HepG2 (cell line): ENCODE results near the gene HOXA11. TPM values are rescaled to one million over a fixed set of nuclear protein-coding genes. Genes with fewer than 3 reads are reported as not detected.

Experiments used
- ARID2 ChIP-seq: sonication (generic); formaldehyde crosslinking; IDR thresholded peaks from 2 replicates; pipeline ENCODE4 v1.8.1; 2022; ENCODE audit warnings: mild to moderate bottlenecking, missing genetic modification reagents, borderline replicate concordance
- ASH2L ChIP-seq: fragments of 300-600, 200-600 bp; sonication (generic); IDR thresholded peaks from 2 replicates; pipeline ENCODE4 v1.7.0; 2017; ENCODE audit warnings: low read depth, mild to moderate bottlenecking, moderate library complexity, mixed read lengths, low read length; ENCODE audit not compliant: insufficient read length
- ATF7 ChIP-seq, 2 experiments: fragments of 450-650 bp in 1 of 2; sonication (generic) in 1 of 2; formaldehyde crosslinking in 1 of 2; IDR thresholded peaks; 2 replicates each; pipeline versions ENCODE4 v1.4.0 to v1.6.1; 2016 to 2020; ENCODE audit warnings: antibody characterized with exemption in 1 of 2, mild to moderate bottlenecking in 1 of 2, missing genetic modification reagents in 1 of 2
- ATF7-NPFF ChIP-seq: sonication (generic); formaldehyde crosslinking; IDR thresholded peaks from 2 replicates; pipeline ENCODE4 v1.8.1; 2023; ENCODE audit warnings: mild to moderate bottlenecking, low read depth, missing genetic modification reagents, moderate library complexity
- CHD4 ChIP-seq: fragments of 200-600 bp; sonication (generic); IDR thresholded peaks from 2 replicates; pipeline ENCODE4 v1.7.0; 2017; ENCODE audit warnings: mild to moderate bottlenecking, low read length, borderline replicate concordance
- ETV5 ChIP-seq: IDR thresholded peaks from 2 replicates; pipeline ENCODE4 v1.6.1; 2018; ENCODE audit warnings: missing biosample characterization, missing genetic modification reagents, inconsistent platforms, borderline replicate concordance
- GFI1 ChIP-seq: sonication (generic); formaldehyde crosslinking; IDR thresholded peaks from 2 replicates; pipeline ENCODE4 v1.5.0; 2020; ENCODE audit warnings: missing genetic modification reagents, mild to moderate bottlenecking, borderline replicate concordance
- GTF2F1 ChIP-seq: fragments of 150-350 bp; IDR thresholded peaks from 2 replicates; pipeline ENCODE4 v1.6.1; 2014; ENCODE audit warnings: low read length
- HNF4A ChIP-seq: sonication (generic); formaldehyde crosslinking; IDR thresholded peaks from 2 replicates; pipeline ENCODE4 v1.4.0; 2020; ENCODE audit warnings: missing genetic modification reagents
- KDM3A ChIP-seq: IDR thresholded peaks from 2 replicates; pipeline ENCODE4 v1.6.1; 2018; ENCODE audit warnings: low read depth, missing compliant biosample characterization
- LRRFIP1 ChIP-seq: sonication (generic); formaldehyde crosslinking; conservative IDR thresholded peaks from 2 replicates; pipeline ENCODE4 v1.4.0; 2020; ENCODE audit warnings: missing genetic modification reagents
- MED1 ChIP-seq: sonication (generic); formaldehyde crosslinking; IDR thresholded peaks from 2 replicates; pipeline ENCODE4 v1.4.0; 2020; ENCODE audit warnings: missing genetic modification reagents
- MXD1 ChIP-seq: sonication (generic); formaldehyde crosslinking; IDR thresholded peaks from 2 replicates; pipeline ENCODE4 v1.4.0; 2020; ENCODE audit warnings: mild to moderate bottlenecking, missing genetic modification reagents
- MZF1 ChIP-seq: sonication (generic); formaldehyde crosslinking; IDR thresholded peaks from 2 replicates; pipeline ENCODE4 v1.8.1; 2023; ENCODE audit warnings: mild to moderate bottlenecking, missing genetic modification reagents, borderline replicate concordance
- NCOA2 ChIP-seq: sonication (generic); formaldehyde crosslinking; IDR thresholded peaks from 2 replicates; pipeline ENCODE4 v1.8.0; 2022; ENCODE audit warnings: inconsistent platforms
- NPAS2 ChIP-seq: sonication (generic); formaldehyde crosslinking; IDR thresholded peaks from 2 replicates; pipeline ENCODE4 v1.8.0; 2022; ENCODE audit warnings: mild to moderate bottlenecking, missing genetic modification reagents, borderline replicate concordance
- NR1H2 ChIP-seq: sonication (generic); formaldehyde crosslinking; IDR thresholded peaks from 2 replicates; pipeline ENCODE4 v1.8.1; 2022; ENCODE audit warnings: low read depth, missing genetic modification reagents, borderline replicate concordance
- PHB2 ChIP-seq: fragments of 450-650 bp; IDR thresholded peaks from 2 replicates; pipeline ENCODE4 v1.6.1; 2018; ENCODE audit not compliant: partially characterized antibody
- RFX5 ChIP-seq: IDR thresholded peaks from 2 replicates; pipeline ENCODE4 v1.6.1; 2011; ENCODE audit warnings: low read depth, low read length, improper control_type of control experiment
- SIN3B ChIP-seq: fragments of 150-350 bp; IDR thresholded peaks from 2 replicates; pipeline ENCODE4 v1.6.1; 2014; ENCODE audit warnings: low read length
- TBX3 ChIP-seq: fragments of 450-650 bp; IDR thresholded peaks from 2 replicates; pipeline ENCODE4 v1.6.1; 2017; ENCODE audit warnings: antibody characterized with exemption, mild to moderate bottlenecking, inconsistent platforms, borderline replicate concordance
- THYN1 ChIP-seq: sonication (generic); formaldehyde crosslinking; IDR thresholded peaks from 2 replicates; pipeline ENCODE4 v1.8.1; 2023; ENCODE audit warnings: low read depth, mild to moderate bottlenecking, moderate library complexity, missing genetic modification reagents, borderline replicate concordance
- ZMAT3 ChIP-seq: sonication (generic); formaldehyde crosslinking; conservative IDR thresholded peaks from 2 replicates; pipeline ENCODE4 v1.7.0; 2021; ENCODE audit warnings: missing genetic modification reagents
- ZNF138 ChIP-seq: sonication (generic); formaldehyde crosslinking; IDR thresholded peaks from 2 replicates; pipeline ENCODE4 v1.5.0; 2020; ENCODE audit warnings: mild to moderate bottlenecking, low read depth, missing genetic modification reagents
- ZNF3 ChIP-seq: IDR thresholded peaks from 2 replicates; pipeline ENCODE4 v1.7.0; 2017; ENCODE audit warnings: inconsistent platforms
- polyA plus RNA-seq, 8 experiments: library from polyadenylated mRNA; depleted of rRNA in 3 of 8; stranded (reverse) in 7 of 8; unstranded in 1 of 8; fragments of >200 nt; fragmentation: Illumina TruSeq in 4 of 8; extraction: Trizol in 4 of 8; gene quantifications; 2 replicates each; pipeline versions ENCODE4 v1.2.1 to v1.2.3, GENCODE V29; 2011 to 2016; ENCODE audit warnings: low read depth in 4 of 8, missing spikeins in 1 of 8, mixed read lengths in 1 of 8; ENCODE audit not compliant: insufficient read depth in 1 of 8
- total RNA-seq, 5 experiments: library from RNA; depleted of rRNA; stranded (reverse); fragments of >200 nt; fragmentation: Illumina TruSeq; extraction: Trizol; gene quantifications; 2 replicates each; pipeline ENCODE4 v1.2.3, GENCODE V29; 2016; ENCODE audit warnings: low read depth in 1 of 5
- TF ChIP-seq, protein P1 (sequence below), 2 experiments: sonication (generic) in 1 of 2; formaldehyde crosslinking in 1 of 2; IDR thresholded peaks; 2 replicates each; pipeline versions ENCODE4 v1.5.1 to v1.6.1; 2011 to 2020; ENCODE audit warnings: borderline replicate concordance in 1 of 2, low read depth in 1 of 2, low read length in 1 of 2, mild to moderate bottlenecking in 1 of 2, missing genetic modification reagents in 1 of 2, moderate library complexity in 1 of 2

Gene HOXA11
- total and polyA plus RNA-seq, 2 of the 13 experiments (the other 11 are each of a cell fraction or from before 2014, with no cell fraction given): not detected

- TF ChIP-seq ATF7-NPFF (CRISPR knock-in tag) (peak; percentile 61; the same call in 1 of the 2 replicates), ZNF138 (CRISPR knock-in tag) (no peak), SIN3B (no peak), ETV5 (CRISPR knock-in tag) (no peak; the same call in 1 of the 2 replicates), HNF4A (CRISPR knock-in tag) (no peak), GFI1 (CRISPR knock-in tag) (no peak), THYN1 (no peak), LRRFIP1 (CRISPR knock-in tag) (no peak), ZMAT3 (CRISPR knock-in tag) (peak; percentile 65; the same call in 1 of the 2 replicates), MXD1 (CRISPR knock-in tag) (no peak; the same call in 1 of the 2 replicates), NPAS2 (CRISPR knock-in tag) (no peak), KDM3A (peak; percentile 48; the same call in 1 of the 2 replicates), ZNF3 (CRISPR knock-in tag) (no peak), MZF1 (CRISPR knock-in tag) (no peak), NR1H2 (CRISPR knock-in tag) (no peak; the same call in 1 of the 2 replicates), ARID2 (CRISPR knock-in tag) (no peak), GTF2F1 (no peak), ATF7 (IDR thresholded peaks at IDR 0.05) (no peak), ATF7 (CRISPR knock-in tag; IDR thresholded peaks at IDR 0.05) (no peak), NCOA2 (CRISPR knock-in tag) (no peak), ASH2L (peak; percentile 68), RFX5 (no peak), CHD4 (no peak), MED1 (CRISPR knock-in tag) (no peak), PHB2 (no peak), TBX3 (no peak)
- TF ChIP-seq, protein P1, sequence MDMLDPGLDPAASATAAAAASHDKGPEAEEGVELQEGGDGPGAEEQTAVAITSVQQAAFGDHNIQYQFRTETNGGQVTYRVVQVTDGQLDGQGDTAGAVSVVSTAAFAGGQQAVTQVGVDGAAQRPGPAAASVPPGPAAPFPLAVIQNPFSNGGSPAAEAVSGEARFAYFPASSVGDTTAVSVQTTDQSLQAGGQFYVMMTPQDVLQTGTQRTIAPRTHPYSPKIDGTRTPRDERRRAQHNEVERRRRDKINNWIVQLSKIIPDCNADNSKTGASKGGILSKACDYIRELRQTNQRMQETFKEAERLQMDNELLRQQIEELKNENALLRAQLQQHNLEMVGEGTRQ (IDR thresholded peaks at IDR 0.05; ENCODE audit: low read depth, low read length): no peak
- TF ChIP-seq, protein P1 (CRISPR knock-in tag; IDR thresholded peaks at IDR 0.05; ENCODE audit: borderline replicate concordance): no peak
Observed at GRCh38 chr7:27150568-27151340, 34.3 kb downstream of the HOXA11 start (continued).
